Hematopoietic multipotent progenitor cell treated with erythropoietin and hydrocortisone succinate and interleukin-3 and kit ligand, for 6 days (in vitro differentiated cells): ENCODE results near the gene CAVIN4.
A peak's percentile ranks its signal among the peaks of the same experiment; 100 is the strongest.

Source experiments
- DNase-seq: peaks from one replicate; pipeline ENCODE4 v3.0.0-alpha.2; 2015

CAVIN4 gene

GRCh38 chr9:100591639-100592412, 13.9 kb downstream of the CAVIN4 start:
- DNase-seq: no peak

- peak; percentile 79 for DNase-seq
Measured at GRCh38 chr9:100595391-100596199, 17.7 kb downstream of the CAVIN4 start.

GRCh38 chr9:100597236-100597635, 19.4 kb downstream of the CAVIN4 start:
- DNase-seq: no peak

GRCh38 chr9:100598641-100599145, 20.8 kb downstream of the CAVIN4 start:
- DNase-seq: peak; percentile 84

- peak; percentile 58 for DNase-seq
Measured at GRCh38 chr9:100600521-100601079, 22.7 kb downstream of the CAVIN4 start.

GRCh38 chr9:100601216-100601615, 23.3 kb downstream of the CAVIN4 start:
- DNase-seq: peak; percentile 91

GRCh38 chr9:100602342-100602801, 24.5 kb downstream of the CAVIN4 start:
- peak; percentile 77 for DNase-seq

GRCh38 chr9:100605405-100605804, 27.5 kb downstream of the CAVIN4 start:
- no peak for DNase-seq

GRCh38 chr9:100619194-100619593, 41.3 kb downstream of the CAVIN4 start:
- no peak for DNase-seq

- no peak for DNase-seq
Measured at GRCh38 chr9:100619665-100620064, 41.8 kb downstream of the CAVIN4 start.

- DNase-seq: no peak
Measured at GRCh38 chr9:100623969-100624368, 46.1 kb downstream of the CAVIN4 start.

- no peak for DNase-seq
Measured at GRCh38 chr9:100626949-100627348, 49.1 kb downstream of the CAVIN4 start.

- DNase-seq: peak; percentile 43
Measured at GRCh38 chr9:100637787-100638186, 59.9 kb downstream of the CAVIN4 start.
